ENCODE measurements around the gene DMAP1.

Gene DMAP1

GRCh38 chr1:44228218-44228617 is 14.9 kb downstream of the DMAP1 start:
- no peak for DNase-seq (ENCODE audit: low read depth)

- no peak for DNase-seq (ENCODE audit: low read depth)
These were observed 16.3 kb downstream of the DMAP1 start for GRCh38 chr1:44229435-44230167.

- no peak for DNase-seq (ENCODE audit: low read depth)
These were observed 17.5 kb downstream of the DMAP1 start for GRCh38 chr1:44230796-44231195.

- no peak for DNase-seq (ENCODE audit: low read depth)
These were observed 20.3 kb downstream of the DMAP1 start for GRCh38 chr1:44233593-44233992.

GRCh38 chr1:44235808-44236207 is 22.5 kb downstream of the DMAP1 start:
- DNase-seq (ENCODE audit: low read depth) = no peak

GRCh38 chr1:44236490-44237272 is 23.4 kb downstream of the DMAP1 start:
- DNase-seq (ENCODE audit: low read depth) = no peak

GRCh38 chr1:44237721-44238457 is 24.6 kb downstream of the DMAP1 start:
- DNase-seq (ENCODE audit: low read depth) = peak; percentile 30

GRCh38 chr1:44238660-44239059 is 25.4 kb downstream of the DMAP1 start:
- no peak for DNase-seq (ENCODE audit: low read depth)

- no peak for DNase-seq (ENCODE audit: low read depth)
These were observed 26.2 kb downstream of the DMAP1 start for GRCh38 chr1:44239331-44239960.

- no peak for DNase-seq (ENCODE audit: low read depth)
These were observed 26.7 kb downstream of the DMAP1 start for GRCh38 chr1:44239961-44240371.

GRCh38 chr1:44240802-44241671 is 27.8 kb downstream of the DMAP1 start:
- DNase-seq (ENCODE audit: low read depth) = no peak

- DNase-seq (ENCODE audit: low read depth) = no peak
These were observed 29.5 kb downstream of the DMAP1 start for GRCh38 chr1:44242746-44243145.

- DNase-seq (ENCODE audit: low read depth) = no peak
These were observed 30.7 kb downstream of the DMAP1 start for GRCh38 chr1:44243782-44244495.

GRCh38 chr1:44244986-44245385 is 31.7 kb downstream of the DMAP1 start:
- no peak for DNase-seq (ENCODE audit: low read depth)

GRCh38 chr1:44246806-44247205 is 33.5 kb downstream of the DMAP1 start:
- no peak for DNase-seq (ENCODE audit: low read depth)

GRCh38 chr1:44249543-44249942 is 36.3 kb downstream of the DMAP1 start:
- DNase-seq (ENCODE audit: low read depth) = no peak

- DNase-seq (ENCODE audit: low read depth) = no peak
These were observed 37.0 kb downstream of the DMAP1 start for GRCh38 chr1:44250068-44250781.

- no peak for DNase-seq (ENCODE audit: low read depth)
These were observed 38.2 kb downstream of the DMAP1 start for GRCh38 chr1:44251486-44251885.

GRCh38 chr1:44251989-44252671 is 38.9 kb downstream of the DMAP1 start:
- DNase-seq (ENCODE audit: low read depth) = no peak
